HEK293T (cell line): ENCODE results near the gene LAMC1.

Experiments used
- BHLHE40 ChIP-seq: fragments of 450-650 bp; IDR thresholded peaks from 2 replicates; pipeline ENCODE4 v1.6.1; 2016; ENCODE audit warnings: mild to moderate bottlenecking, moderate library complexity, borderline replicate concordance
- ELF4 ChIP-seq: fragments of 450-650 bp; IDR thresholded peaks from 2 replicates; pipeline ENCODE4 v1.6.1; 2017; ENCODE audit warnings: antibody characterized with exemption
- FOXK2 ChIP-seq: fragments of 450-650 bp; IDR thresholded peaks from 2 replicates; pipeline ENCODE4 v1.6.1; 2016; ENCODE audit warnings: mild to moderate bottlenecking
- SP1 ChIP-seq: fragments of 450-650 bp; IDR thresholded peaks from 2 replicates; pipeline ENCODE4 v1.6.1; 2017
- SUZ12 ChIP-seq: fragments of 450-650 bp; IDR thresholded peaks from 2 replicates; pipeline ENCODE4 v1.6.1; 2016; ENCODE audit warnings: mild to moderate bottlenecking
- TARDBP ChIP-seq: fragments of 450-650 bp; IDR thresholded peaks from 2 replicates; pipeline ENCODE4 v1.6.1; 2016

GRCh38 chr1:183023146-183023600 lies at the start of gene LAMC1:
- no peak for TF ChIP-seq FOXK2
- no peak for TF ChIP-seq BHLHE40
- TF ChIP-seq TARDBP = no peak
- no peak for TF ChIP-seq ELF4
- no peak for TF ChIP-seq SUZ12
- no peak for TF ChIP-seq SP1
